Ramos (cell line): ENCODE measurements around the gene IL1B.

Experiments
- in situ Hi-C: fragments of 300-500 bp; cut with MboI; formaldehyde crosslinking; loops from one replicate; pipeline ENCODE4 v1.14.3; 2022; ENCODE audit warnings: low sequenced_read_pairs; ENCODE audit not compliant: unreplicated experiment

The IL1B gene

GRCh38 chr2:112787729-112788393 lies 48.7 kb downstream of the IL1B start:
- in situ Hi-C loops = no loop called here

GRCh38 chr2:112787294-112787693 lies 49.3 kb downstream of the IL1B start:
- in situ Hi-C loops = no loop called here

- in situ Hi-C loops = no loop called here
Observed at GRCh38 chr2:112784199-112785189, 52.1 kb downstream of the IL1B start, which contains the start of gene IL1A. Gene IL1A (minus strand): TSS chr2:112784493. CDS start chr2:112783770, 723 bp downstream.

- in situ Hi-C loops = no loop called here
Observed at GRCh38 chr2:112783187-112783714, 53.3 kb downstream of the IL1B start.

GRCh38 chr2:112782234-112782799 lies 54.3 kb downstream of the IL1B start:
- in situ Hi-C loops = no loop called here
